Activated CD8-positive, alpha-beta T cell treated with anti-CD3 and anti-CD28 coated beads for 36 hours (primary cell): ENCODE measurements around the gene COX6B1. TPM values are rescaled to one million over a fixed set of nuclear protein-coding genes. Genes with fewer than 3 reads are reported as not detected.
"Not testable (repeated sequence)": the region's sequence is repeated elsewhere in the genome, so short reads cannot be mapped to it uniquely, and the experiment has no call there.

ENCODE experiments used
- ATAC-seq: fragments of 200-7000 bp; cut with Tn5 transposase; one replicate; pipeline ENCODE4 v1.10.0; 2021; ENCODE audit warnings: mild to moderate bottlenecking, moderate library complexity
- CTCF ChIA-PET: fragments of 350-600 bp; sonication (Branson Sonifier 250); formaldehyde crosslinking; loops from one replicate; lab custom pipeline; 2021; ENCODE audit warnings: antibody characterized with exemption; lab: Charles Lee
- POLR2A ChIA-PET: fragments of 350-600 bp; sonication (Branson Sonifier 250); formaldehyde crosslinking; loops from one replicate; lab custom pipeline; 2021; ENCODE audit warnings: antibody characterized with exemption; lab: Charles Lee
- DNase-seq: peaks from one replicate; pipeline ENCODE4 v3.0.0-alpha.2; 2020
- H3K27ac Mint-ChIP-seq: one replicate; pipeline ENCODE4 v1.8.0; 2021; ENCODE audit warnings: mild to moderate bottlenecking, mixed read lengths
- H3K27me3 Mint-ChIP-seq: one replicate; pipeline ENCODE4 v1.8.0; 2021; ENCODE audit warnings: mixed read lengths
- H3K36me3 Mint-ChIP-seq: one replicate; pipeline ENCODE4 v1.8.0; 2021; ENCODE audit warnings: low read depth, mixed read lengths
- H3K4me1 Mint-ChIP-seq: one replicate; pipeline ENCODE4 v1.8.0; 2021; ENCODE audit warnings: low read depth, mixed read lengths
- H3K4me3 Mint-ChIP-seq: one replicate; pipeline ENCODE4 v1.8.0; 2021; ENCODE audit warnings: mild to moderate bottlenecking, moderate library complexity, mixed read lengths
- H3K9me3 Mint-ChIP-seq: one replicate; pipeline ENCODE4 v1.8.0; 2021; ENCODE audit warnings: mixed read lengths
- CTCF ChIP-seq: fragments of 200-600 bp; IDR thresholded peaks from one replicate; pipeline ENCODE4 v1.8.0; 2022; ENCODE audit warnings: antibody characterized with exemption, mild to moderate bottlenecking
- intact Hi-C: fragments of 100-400 bp; cut with micrococcal nuclease; formaldehyde crosslinking; loops from one replicate; pipeline ENCODE4 v1.10.0; 2022
- total RNA-seq, 2 experiments: library from RNA; stranded (reverse); gene quantifications; one replicate each; pipeline ENCODE4 v1.2.3, GENCODE V29; 2021

COX6B1 gene
- total RNA-seq, 2 experiments from 2014 or later = 432 to 437 TPM

DNA sequence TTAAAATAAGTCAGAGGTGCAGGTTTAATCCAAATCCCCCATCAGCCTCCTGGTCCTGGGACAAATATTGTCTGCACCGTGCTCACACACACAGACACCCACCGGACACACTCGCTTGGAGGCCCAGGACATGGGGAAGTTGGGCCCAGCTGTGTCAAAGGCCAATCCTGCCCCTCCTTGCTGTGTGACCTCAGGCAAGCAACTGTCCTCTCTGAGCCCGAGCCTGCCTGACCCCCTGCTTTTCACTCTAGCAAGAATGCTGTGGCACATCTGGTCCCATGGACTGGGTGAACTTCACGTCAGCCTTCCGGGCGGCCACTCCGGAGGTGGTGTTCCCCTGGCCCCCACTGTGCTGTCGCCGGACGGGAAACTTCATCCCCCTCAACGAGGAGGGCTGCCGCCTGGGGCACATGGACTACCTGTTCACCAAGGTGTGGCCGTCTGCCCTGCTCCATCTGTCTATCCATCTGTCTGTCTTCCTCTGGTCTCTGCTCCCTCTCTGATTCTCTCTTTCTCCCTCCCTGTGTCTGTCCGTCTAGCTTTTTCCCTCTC lies 27.5 kb downstream of the COX6B1 start:
- no peak for TF ChIP-seq CTCF
- Mint-ChIP-seq H3K27ac (no peak overlapping the region), H3K4me1 (peaks cover 8% of the 10 kb centered on the region), H3K4me3 (no peak overlapping the region), H3K9me3 (no peaks in the 10 kb centered on the region), H3K27me3 (peaks cover 18% of the 10 kb centered on the region), H3K36me3 (no peaks in the 10 kb centered on the region)
- no peak for ATAC-seq
- DNase-seq = no peak
- ChIA-PET CTCF (interaction anchor here (0.6 kb wide), 1 partner anchor 19 kb away, joined by 3 read pairs; no protein-coding TSS in a partner anchor), POLR2A (interaction anchor here (0.6 to 0.7 kb wide), 3 partner anchors 97 to 167 kb away, joined by 3 read pairs; no protein-coding TSS in a partner anchor)
- intact Hi-C loops = no loop called here

- CTCF ChIA-PET = interaction anchor here (1.0 kb wide), 1 partner anchor 130 kb away, joined by 4 read pairs; no protein-coding TSS in a partner anchor
- Mint-ChIP-seq H3K9me3 (no peaks in the 10 kb centered on the region), H3K4me3 (no peak overlapping the region), H3K4me1 (peaks cover 8% of the 10 kb centered on the region), H3K27ac (no peak overlapping the region), H3K27me3 (no peaks in the 10 kb centered on the region), H3K36me3 (no peaks in the 10 kb centered on the region)
- POLR2A ChIA-PET = interaction anchor here (0.8 kb wide), 1 partner anchor 78 kb away, joined by 3 read pairs; no protein-coding TSS in a partner anchor
- TF ChIP-seq CTCF = no peak
- ATAC-seq (no peak), DNase-seq (no peak)
- intact Hi-C loops = loop anchor here (5.0 kb wide), 2 partner anchors 47 to 132 kb away; no protein-coding TSS in a partner anchor
Observed at GRCh38 chr19:35689836-35690235, 41.7 kb downstream of the COX6B1 start.

GRCh38 chr19:35691106-35691505 lies 43.0 kb downstream of the COX6B1 start:
- intact Hi-C loops = loop anchor here (5.0 kb wide), 2 partner anchors 46 to 131 kb away; no protein-coding TSS in a partner anchor
- H3K4me3 Mint-ChIP-seq, H3K27ac Mint-ChIP-seq, H3K27me3 Mint-ChIP-seq, CTCF ChIA-PET, H3K36me3 Mint-ChIP-seq, POLR2A ChIA-PET, ATAC-seq, H3K9me3 Mint-ChIP-seq, DNase-seq: not testable (repeated sequence)
- H3K4me1 Mint-ChIP-seq = peaks cover 11% of the 10 kb centered on the region

DNA sequence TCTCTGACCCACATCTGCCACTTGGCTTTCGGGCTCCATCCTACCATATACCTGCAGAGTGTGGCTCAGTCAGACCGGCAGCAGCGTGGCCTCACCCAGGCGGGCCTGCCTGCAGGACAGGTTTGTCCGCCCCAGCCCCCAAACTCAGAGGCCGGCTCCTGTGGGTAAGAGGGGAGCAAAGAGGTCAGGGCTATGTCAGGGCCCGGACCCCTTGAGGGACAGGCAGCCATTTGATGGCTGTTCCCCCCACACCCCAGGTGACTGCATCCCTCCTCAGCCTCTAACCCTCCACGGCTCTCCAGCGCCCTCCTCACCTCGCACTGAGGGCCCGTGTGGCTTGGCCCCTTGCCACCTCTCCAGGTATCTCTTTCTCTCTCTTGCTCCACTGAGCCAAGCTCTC lies 43.9 kb downstream of the COX6B1 start:
- DNase-seq (no peak), ATAC-seq (no peak)
- Mint-ChIP-seq H3K4me3 (no peak overlapping the region), H3K36me3 (peaks cover 3% of the 10 kb centered on the region), H3K4me1 (peaks cover 20% of the 10 kb centered on the region), H3K27ac (no peak overlapping the region), H3K27me3 (no peaks in the 10 kb centered on the region), H3K9me3 (peaks cover 4% of the 10 kb centered on the region)
- ChIA-PET CTCF (interaction anchor here (0.6 to 1.9 kb wide), 10 partner anchors 10 to 239 kb away, joined by 3 to 14 read pairs (median 6); no protein-coding TSS in a partner anchor), POLR2A (interaction anchor here (0.8 to 1.4 kb wide), 5 partner anchors 21 to 84 kb away, joined by 3 to 4 read pairs (median 3); partner anchors contain the start of gene KMT2B)
- intact Hi-C loops = loop anchor here (5.0 kb wide), 2 partner anchors 45 to 130 kb away; no protein-coding TSS in a partner anchor
- TF ChIP-seq CTCF = no peak

DNA sequence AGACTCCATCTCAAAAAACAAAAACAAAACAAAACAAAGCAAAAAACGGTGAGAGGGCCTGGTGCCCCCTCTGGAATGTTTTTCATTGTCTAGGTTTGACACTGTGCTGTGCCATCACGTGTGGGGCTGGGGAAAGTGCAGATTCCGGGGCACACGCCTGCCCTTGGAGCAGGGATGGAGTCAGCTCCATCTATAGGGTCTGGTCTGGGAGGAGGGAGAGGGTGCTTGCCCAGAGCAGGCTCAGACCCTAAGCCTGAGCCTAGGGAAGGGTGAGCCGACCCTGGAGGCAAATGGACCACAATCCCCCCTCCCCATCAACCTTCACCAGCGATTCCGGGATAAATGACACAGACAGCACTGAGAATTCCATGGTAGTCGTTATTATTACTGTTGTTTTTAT lies 45.3 kb downstream of the COX6B1 start:
- H3K4me3 Mint-ChIP-seq = no peak overlapping the region
- TF ChIP-seq CTCF = no peak
- no peaks in the 10 kb centered on the region for H3K27me3 Mint-ChIP-seq
- ATAC-seq (peak; percentile 3), DNase-seq (no peak)
- no peak overlapping the region for H3K27ac Mint-ChIP-seq
- H3K4me1 Mint-ChIP-seq = peaks cover 25% of the 10 kb centered on the region
- H3K9me3 Mint-ChIP-seq = peaks cover 4% of the 10 kb centered on the region
- POLR2A ChIA-PET = interaction anchor here (0.6 to 1.4 kb wide), 4 partner anchors 19 to 47 kb away, joined by 4 to 6 read pairs (median 4); no protein-coding TSS in a partner anchor
- intact Hi-C loops = loop anchor here (5.0 kb wide), 2 partner anchors 44 to 129 kb away; no protein-coding TSS in a partner anchor
- H3K36me3 Mint-ChIP-seq = peaks cover 3% of the 10 kb centered on the region
- CTCF ChIA-PET = interaction anchor here (0.8 to 1.9 kb wide), 14 partner anchors 9 to 238 kb away, joined by 3 to 14 read pairs (median 4); partner anchors contain the start of gene COX6B1
